T47D (cell line): ENCODE data around the gene PTPRD.
"Not testable (repeated sequence)": the region's sequence is repeated elsewhere in the genome, so short reads cannot be mapped to it uniquely, and the experiment has no call there.

Experiments used
- DNase-seq, 2 experiments: peaks; one replicate each; pipeline versions ENCODE4 v3.0.0 to v3.0.0-alpha.2; 2011 to 2012; ENCODE audit warnings: low read depth in 1 of 2, low spot score in 1 of 2
- JUND ChIP-seq: IDR thresholded peaks from 2 replicates; pipeline ENCODE4 v1.6.1; 2012; ENCODE audit warnings: low read depth
- in situ Hi-C: cut with HindIII; loops from 2 replicates; pipeline ENCODE4 v1.10.0; 2016; ENCODE audit warnings: low sequenced_read_pairs, low pct_unique_long_range_greater_than_20kb

Gene PTPRD

DNA sequence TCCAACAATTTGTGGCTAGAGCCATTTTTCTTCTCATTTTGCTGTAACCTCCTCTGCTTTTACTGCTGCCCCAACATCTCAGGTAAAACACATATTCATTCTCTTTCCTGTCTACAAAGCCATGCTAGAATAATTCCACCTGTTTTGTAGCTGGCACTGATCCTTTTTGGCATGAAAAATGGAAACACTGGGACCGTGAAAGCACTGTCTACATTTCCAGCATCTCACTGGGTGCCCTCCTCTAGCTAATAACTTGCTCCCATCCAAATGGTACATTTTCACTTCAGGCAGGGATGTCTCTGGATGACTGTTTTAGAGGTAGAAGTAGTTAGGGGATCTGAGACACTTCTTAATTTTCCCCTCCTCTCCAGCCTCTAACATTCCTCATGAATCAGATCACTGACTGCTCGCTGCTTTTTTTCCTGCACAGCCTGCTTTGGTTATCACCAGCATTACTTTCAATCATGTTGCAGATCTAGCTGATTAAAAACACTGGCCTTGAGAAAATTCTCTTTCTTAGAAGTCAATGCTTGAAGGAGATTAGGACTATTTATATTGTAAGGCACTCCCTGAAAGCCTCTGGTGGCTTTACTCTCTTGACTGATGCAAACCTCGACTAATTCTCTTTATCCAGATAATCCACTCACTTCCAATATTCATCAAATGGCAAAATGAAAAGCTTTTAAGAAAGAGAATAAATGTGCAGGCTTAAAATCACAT is 1500.6 kb downstream of the PTPRD start:
- TF ChIP-seq JUND = no peak
- DNase-seq = no peak
- in situ Hi-C loops = no loop called here

DNA sequence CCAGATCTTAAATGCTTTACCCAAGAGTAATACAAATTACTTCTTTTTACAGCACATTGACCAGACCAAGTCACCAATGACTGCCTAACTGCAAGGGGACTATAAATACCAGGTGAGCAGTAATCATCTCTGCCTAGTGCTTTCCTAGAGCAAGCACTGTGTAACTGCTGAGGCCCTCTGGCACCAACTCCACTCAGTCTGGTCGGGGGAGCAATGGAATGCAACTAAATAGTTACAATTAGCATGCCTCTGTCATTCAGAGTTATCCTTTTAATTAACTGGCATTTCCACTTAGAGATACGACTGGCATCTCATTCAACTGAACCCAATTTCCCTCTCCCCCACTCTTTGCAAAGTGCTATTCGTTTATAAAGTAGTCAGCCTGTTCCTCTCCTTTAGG is 1504.2 kb downstream of the PTPRD start:
- no peak for DNase-seq
- in situ Hi-C loops = no loop called here
- TF ChIP-seq JUND = no peak

DNA sequence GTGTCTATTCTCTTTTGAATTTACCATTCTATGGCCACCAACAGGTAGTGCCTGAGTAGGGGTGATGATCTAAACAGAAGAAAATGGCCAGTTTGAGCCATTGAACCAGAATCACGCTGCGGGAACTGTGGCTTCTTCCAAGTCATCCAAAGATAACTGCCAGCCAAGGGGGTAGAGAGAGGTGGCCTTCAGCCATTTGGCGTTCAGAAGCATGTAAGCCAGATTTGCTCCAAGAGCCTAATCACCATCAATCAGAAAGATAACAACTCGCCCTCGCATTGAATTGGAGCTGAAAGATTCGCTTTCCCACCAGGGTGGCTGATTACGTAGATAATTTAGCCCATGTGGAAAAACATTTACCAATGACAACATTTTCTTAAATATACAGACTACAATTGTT is 1510.5 kb downstream of the PTPRD start:
- in situ Hi-C loops = no loop called here
- DNase-seq = no peak
- no peak for TF ChIP-seq JUND

DNA sequence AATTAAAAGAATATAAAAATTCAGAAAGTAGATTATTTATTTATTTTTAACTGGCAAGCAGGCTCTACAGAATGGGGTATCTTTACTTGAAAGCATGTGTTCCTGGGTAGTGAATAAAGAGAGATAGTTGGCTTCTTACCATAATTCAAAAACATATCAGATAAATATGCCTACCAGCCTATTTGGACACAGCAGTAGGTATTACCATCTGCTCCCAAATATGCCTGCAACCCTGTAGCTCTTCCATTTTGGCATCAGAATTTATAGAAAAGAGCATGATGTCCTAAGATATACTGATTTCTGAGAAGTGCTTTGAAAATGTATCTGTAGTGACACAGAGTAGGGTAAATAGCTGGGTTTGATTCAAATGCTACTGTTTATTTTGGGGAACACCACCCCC is 1512.7 kb downstream of the PTPRD start:
- TF ChIP-seq JUND = no peak
- in situ Hi-C loops = no loop called here
- DNase-seq = no peak

DNA sequence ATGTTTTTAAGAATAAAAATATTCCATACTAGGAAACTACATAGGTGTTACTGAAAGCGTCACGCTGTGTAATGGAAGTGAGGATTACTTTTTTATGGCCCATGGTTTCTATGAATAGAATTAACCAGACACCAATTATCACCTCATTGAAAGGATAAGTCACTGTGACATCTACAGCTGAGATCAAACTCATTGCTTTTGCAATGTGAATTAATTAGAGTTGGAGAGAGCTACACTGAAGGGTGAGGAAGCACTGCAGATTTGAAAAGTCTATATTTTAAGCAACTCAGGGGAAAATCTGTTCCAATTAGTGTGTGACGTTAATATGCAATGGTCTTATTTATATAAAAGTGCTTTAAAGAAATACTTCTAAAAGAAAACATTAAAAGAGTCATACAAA is 1513.2 kb downstream of the PTPRD start:
- TF ChIP-seq JUND = no peak
- no peak for DNase-seq

DNA sequence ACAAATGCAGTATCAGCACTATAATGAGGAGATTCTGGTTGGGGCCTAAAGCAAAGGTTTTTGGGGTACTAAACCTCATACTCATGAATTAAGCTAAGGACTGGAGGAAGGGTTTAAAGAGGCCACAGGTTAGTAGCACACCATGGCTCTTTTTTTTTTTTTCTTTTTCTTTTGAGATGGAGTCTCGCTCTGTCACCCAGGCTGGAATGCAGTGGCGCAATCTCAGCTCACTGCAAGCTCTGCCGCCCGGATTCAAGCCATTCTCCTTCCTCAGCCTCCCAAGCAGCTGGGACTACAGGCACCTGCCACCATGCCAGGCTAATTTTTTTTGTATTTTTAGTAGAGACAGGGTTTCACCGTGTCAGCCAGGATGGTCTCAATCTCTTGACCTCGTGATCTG is 1515.5 kb downstream of the PTPRD start:
- in situ Hi-C loops, DNase-seq: not testable (repeated sequence)

More for the DNA sequence above, 1513.2 kb downstream of the PTPRD start:
- in situ Hi-C loops = no loop called here

DNA sequence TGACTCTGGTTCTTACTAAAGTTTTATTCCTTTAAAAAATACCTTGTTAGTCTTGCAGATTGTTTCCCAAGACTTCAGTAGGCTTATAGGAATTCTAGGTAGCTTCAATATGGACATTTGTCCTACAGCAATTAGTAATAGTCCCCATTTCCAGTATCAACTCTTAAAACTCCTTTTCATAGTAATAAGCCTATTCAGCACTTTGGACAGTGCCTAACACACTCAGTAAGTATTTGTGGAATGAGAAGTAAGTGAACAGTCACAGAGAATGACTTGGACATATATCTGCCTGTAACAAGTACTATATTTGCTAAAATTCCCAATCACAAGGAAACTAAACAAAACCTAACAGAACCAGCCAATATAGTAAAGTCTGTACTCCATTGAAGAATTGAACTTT is 1521.4 kb downstream of the PTPRD start:
- TF ChIP-seq JUND = no peak
- DNase-seq = peak in 1 of 2 experiments; percentile 35
- in situ Hi-C loops = no loop called here

DNA sequence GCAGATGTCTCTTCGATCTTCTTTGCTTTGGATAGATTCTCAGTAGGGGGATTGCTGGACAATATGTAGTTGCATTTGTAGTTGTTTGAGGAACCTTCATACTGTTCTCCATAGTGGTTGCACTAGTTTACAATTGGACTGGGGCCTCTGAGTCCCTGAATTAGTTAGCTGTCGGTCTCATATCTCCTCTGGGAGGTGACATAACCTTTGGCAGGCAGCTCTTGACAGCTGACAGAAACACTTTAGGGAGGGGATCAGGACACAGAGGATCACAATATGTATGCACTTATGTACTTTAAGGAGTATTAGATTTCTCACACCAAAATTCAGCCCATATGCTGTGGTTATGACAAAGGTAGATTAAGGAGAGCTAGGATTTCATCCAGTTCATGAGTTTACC is 1533.3 kb downstream of the PTPRD start:
- in situ Hi-C loops = no loop called here
- TF ChIP-seq JUND = no peak
- no peak for DNase-seq

DNA sequence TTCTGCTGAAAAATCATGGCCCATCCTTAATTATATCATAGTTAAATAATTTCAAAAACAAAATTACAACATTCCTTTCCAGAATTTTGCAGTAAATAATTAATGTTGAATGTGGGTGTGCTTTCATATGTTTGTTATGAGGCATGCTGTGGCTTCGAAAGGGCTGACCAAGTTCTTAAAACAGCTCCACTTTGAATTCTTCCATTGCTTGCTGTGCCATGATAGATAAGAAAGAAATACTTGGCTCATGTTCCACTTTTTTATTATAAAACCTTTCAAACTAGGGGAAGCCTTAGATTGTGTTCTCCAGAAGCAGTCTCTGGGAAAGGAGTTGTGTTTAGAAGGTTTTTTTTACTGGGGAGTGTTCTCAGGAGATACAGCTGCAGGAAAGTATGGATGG is 1534.5 kb downstream of the PTPRD start:
- in situ Hi-C loops = no loop called here
- TF ChIP-seq JUND = no peak
- no peak for DNase-seq

DNA sequence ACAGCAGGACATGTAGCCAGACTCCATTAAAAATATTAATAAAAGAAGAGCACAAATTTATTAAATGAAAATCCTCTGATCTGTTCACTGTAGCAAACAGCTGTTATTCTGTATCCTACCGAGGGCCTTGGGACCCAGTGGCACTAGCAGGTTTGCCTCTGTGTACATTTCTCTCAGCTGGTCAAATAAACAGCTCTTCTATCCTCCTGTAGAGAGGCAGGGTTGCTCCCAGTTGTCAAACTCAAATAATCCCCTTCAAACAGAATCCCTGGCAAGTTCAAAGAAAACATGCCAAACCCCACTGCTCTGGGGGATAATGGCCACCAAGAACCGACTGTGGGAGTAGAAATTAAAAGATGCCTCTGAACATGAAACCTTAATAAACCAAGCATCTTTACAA is 1551.2 kb downstream of the PTPRD start:
- TF ChIP-seq JUND = no peak
- DNase-seq = no peak
- in situ Hi-C loops = no loop called here

DNA sequence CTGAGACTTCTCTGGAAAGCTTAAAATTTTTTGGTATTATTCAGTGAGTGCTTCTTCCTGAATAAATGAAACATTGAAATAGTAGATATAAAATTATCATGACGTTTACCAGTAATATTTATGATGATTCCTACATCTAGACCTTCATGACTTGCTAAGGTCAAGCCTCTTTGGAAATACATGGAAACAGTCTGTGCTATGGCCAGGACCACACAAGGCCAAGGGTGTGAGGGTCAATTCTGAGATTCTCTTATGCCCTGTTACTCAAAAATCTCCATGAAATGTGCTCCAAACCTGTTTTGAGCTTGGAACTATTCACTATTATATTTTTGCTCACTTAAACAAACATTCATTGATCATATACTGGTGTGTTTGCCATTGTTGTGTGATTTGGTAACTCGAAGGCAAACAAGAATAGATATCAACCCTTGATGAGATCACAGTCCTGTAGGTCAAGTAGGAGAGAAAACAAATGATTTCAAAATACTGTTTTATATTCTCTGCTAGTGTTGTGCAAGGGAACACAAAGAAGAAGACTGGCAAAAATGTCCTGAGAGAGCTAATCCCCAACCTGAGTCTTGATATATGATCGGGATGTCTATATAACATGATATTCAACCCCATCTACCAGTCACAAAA is 1558.3 kb downstream of the PTPRD start:
- in situ Hi-C loops = no loop called here
- DNase-seq = no peak

DNA sequence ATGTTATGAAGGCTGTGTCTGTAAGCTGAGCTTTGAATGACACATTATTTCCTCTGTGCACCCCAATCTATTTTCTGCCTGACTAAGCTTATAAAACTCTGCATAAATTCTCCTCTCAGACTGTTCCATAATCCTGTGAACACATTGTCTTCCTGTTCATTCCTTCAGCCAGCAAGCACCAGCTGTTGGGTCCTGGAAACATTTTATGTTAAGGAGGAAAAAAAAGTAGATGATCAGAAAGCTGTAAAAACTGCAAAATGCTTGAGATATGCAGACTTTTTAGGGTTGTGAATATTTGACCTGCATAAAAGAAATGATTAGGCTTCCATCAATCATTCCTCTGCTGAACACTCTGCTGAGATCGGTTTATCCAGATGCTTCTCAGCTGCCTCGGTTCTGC is 1567.2 kb downstream of the PTPRD start:
- DNase-seq = no peak
- TF ChIP-seq JUND = no peak
- in situ Hi-C loops = no loop called here

More for the DNA sequence above, 1558.3 kb downstream of the PTPRD start:
- no peak for TF ChIP-seq JUND

DNA sequence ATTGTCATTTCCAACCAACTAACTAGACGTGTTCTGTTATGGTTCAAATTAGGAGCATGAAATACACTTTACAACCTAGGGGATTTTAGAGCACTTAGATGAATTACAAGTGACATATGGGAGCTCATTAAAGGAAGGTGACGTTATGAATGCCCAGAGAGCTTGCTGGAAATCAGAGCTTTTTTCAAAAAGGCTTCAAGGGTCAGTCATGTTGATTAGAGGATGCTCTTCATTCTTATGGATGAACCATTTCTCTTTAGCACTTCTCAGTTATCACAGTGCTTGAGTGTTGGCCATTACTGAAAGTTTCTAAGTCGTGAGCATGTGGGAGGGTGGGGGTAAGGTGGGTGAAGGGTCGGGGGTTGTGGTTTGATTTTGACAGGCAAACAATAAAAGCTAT is 1567.7 kb downstream of the PTPRD start:
- no peak for DNase-seq

DNA sequence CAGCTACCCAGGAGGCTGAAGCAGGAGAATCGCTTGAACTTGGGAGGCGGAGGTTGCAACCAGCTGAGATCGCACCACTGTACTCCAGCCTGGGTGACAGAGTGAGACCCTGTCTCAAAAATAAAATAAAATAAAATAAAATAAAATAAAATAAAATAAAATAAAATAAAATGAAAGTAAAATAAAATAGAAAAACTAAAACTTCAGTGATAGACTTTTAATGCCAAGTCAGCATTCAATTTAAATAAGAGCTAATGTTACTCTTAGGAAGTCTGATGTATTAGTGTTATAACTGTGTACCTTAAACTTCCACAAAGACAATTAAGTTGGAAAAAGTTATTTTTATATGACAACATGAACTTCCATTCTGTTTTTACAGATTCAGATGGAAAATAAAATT is 1569.0 kb downstream of the PTPRD start:
- DNase-seq, in situ Hi-C loops: not testable (repeated sequence)

More for the DNA sequence above, 1567.7 kb downstream of the PTPRD start:
- TF ChIP-seq JUND = no peak
- in situ Hi-C loops = no loop called here
